BE2C (cell line): Measurements from ENCODE around the gene NCLN.
"Not testable (repeated sequence)": the region's sequence is repeated elsewhere in the genome, so short reads cannot be mapped to it uniquely, and the experiment has no call there.

ENCODE experiments used
- DNase-seq: peaks from one replicate; pipeline ENCODE4 v3.0.0-alpha.2; 2020
- H3K27me3 ChIP-seq: fragments of 250-450 bp; sonication (Bioruptor Pico); 2 replicates; pipeline ENCODE4 v1.5.1; 2020; ENCODE audit warnings: mild to moderate bottlenecking
- H3K36me3 ChIP-seq: fragments of 250-450 bp; sonication (Bioruptor Pico); 2 replicates; pipeline ENCODE4 v1.5.1; 2020; ENCODE audit warnings: mild to moderate bottlenecking
- H3K4me1 ChIP-seq: fragments of 250-450 bp; sonication (Bioruptor Pico); 2 replicates; pipeline ENCODE4 v1.5.1; 2020
- H3K4me3 ChIP-seq: 2 replicates; pipeline ENCODE4 v1.5.1; 2011; ENCODE audit warnings: low read depth, low read length
- H3K9me3 ChIP-seq: fragments of 250-450 bp; sonication (Bioruptor Pico); 2 replicates; pipeline ENCODE4 v1.5.1; 2020
- CTCF ChIP-seq: IDR thresholded peaks from 2 replicates; pipeline ENCODE4 v1.5.1; 2012; ENCODE audit warnings: mild to moderate bottlenecking, low read depth, low read length

The NCLN gene

GRCh38 chr19:3229888-3230496 is 44.3 kb downstream of the NCLN start:
- no peak overlapping the region for H3K4me3 ChIP-seq
- no peaks in the 10 kb centered on the region for H3K9me3 ChIP-seq
- H3K27me3 ChIP-seq = peaks cover 43% of the 10 kb centered on the region
- no peaks in the 10 kb centered on the region for H3K36me3 ChIP-seq
- no peak for DNase-seq
- H3K4me1 ChIP-seq = no peaks in the 10 kb centered on the region
- TF ChIP-seq CTCF = no peak

- Histone ChIP-seq H3K27me3 (peaks cover 37% of the 10 kb centered on the region), H3K9me3 (no peaks in the 10 kb centered on the region), H3K36me3 (no peaks in the 10 kb centered on the region), H3K4me1 (no peaks in the 10 kb centered on the region), H3K4me3 (no peak overlapping the region)
- TF ChIP-seq CTCF = no peak
- no peak for DNase-seq
Observed at GRCh38 chr19:3231288-3231687, 45.6 kb downstream of the NCLN start.

GRCh38 chr19:3233116-3233515 is 47.4 kb downstream of the NCLN start:
- no peak for DNase-seq
- TF ChIP-seq CTCF = no peak
- H3K4me3 ChIP-seq = no peak overlapping the region
- H3K4me1 ChIP-seq = no peaks in the 10 kb centered on the region
- H3K36me3 ChIP-seq = no peaks in the 10 kb centered on the region
- no peaks in the 10 kb centered on the region for H3K9me3 ChIP-seq
- H3K27me3 ChIP-seq = peaks cover 23% of the 10 kb centered on the region

- no peak for TF ChIP-seq CTCF
- Histone ChIP-seq H3K36me3 (no peaks in the 10 kb centered on the region), H3K4me3 (no peak overlapping the region), H3K9me3 (no peaks in the 10 kb centered on the region), H3K27me3 (peaks cover 18% of the 10 kb centered on the region), H3K4me1 (no peaks in the 10 kb centered on the region)
- DNase-seq = no peak
Observed at GRCh38 chr19:3233831-3234230, 48.1 kb downstream of the NCLN start.

GRCh38 chr19:3234800-3235199 is 49.1 kb downstream of the NCLN start:
- no peak overlapping the region for H3K4me3 ChIP-seq
- DNase-seq = peak; percentile 31

GRCh38 chr19:3235604-3236003 is 49.9 kb downstream of the NCLN start:
- H3K4me3 ChIP-seq, H3K36me3 ChIP-seq, H3K4me1 ChIP-seq, DNase-seq, H3K9me3 ChIP-seq, H3K27me3 ChIP-seq: not testable (repeated sequence)

More at GRCh38 chr19:3234800-3235199, 49.1 kb downstream of the NCLN start:
- Histone ChIP-seq H3K9me3 (no peaks in the 10 kb centered on the region), H3K27me3 (peaks cover 8% of the 10 kb centered on the region), H3K4me1 (no peaks in the 10 kb centered on the region), H3K36me3 (no peaks in the 10 kb centered on the region)
- peak; percentile 36 for TF ChIP-seq CTCF

GRCh38 chr19:3236272-3236671 is 50.5 kb downstream of the NCLN start:
- H3K27me3 ChIP-seq = no peaks in the 10 kb centered on the region
- H3K4me3 ChIP-seq = no peak overlapping the region
- DNase-seq = no peak
- H3K9me3 ChIP-seq = no peaks in the 10 kb centered on the region
- H3K36me3 ChIP-seq = no peaks in the 10 kb centered on the region
- TF ChIP-seq CTCF = no peak
- H3K4me1 ChIP-seq = no peaks in the 10 kb centered on the region
